WTC11 (cell line): ENCODE results near the gene OR6J1.

ENCODE experiments used
- CTCF ChIP-seq: fragments of 200-600 bp; IDR thresholded peaks from 2 replicates; pipeline ENCODE4 v1.8.0; 2022; ENCODE audit warnings: antibody characterized with exemption
- ELF4 ChIP-seq: sonication (generic); formaldehyde crosslinking; IDR thresholded peaks from 2 replicates; pipeline ENCODE4 v1.8.1; 2022; ENCODE audit warnings: low read depth, mild to moderate bottlenecking, moderate library complexity, missing genetic modification reagents
- FOXP1 ChIP-seq: sonication (generic); formaldehyde crosslinking; IDR thresholded peaks from 2 replicates; pipeline ENCODE4 v1.8.0; 2022; ENCODE audit warnings: missing genetic modification reagents, mild to moderate bottlenecking, moderate library complexity, borderline replicate concordance
- PRDM15 ChIP-seq: sonication (generic); formaldehyde crosslinking; IDR thresholded peaks from 2 replicates; pipeline ENCODE4 v1.8.0; 2022; ENCODE audit warnings: missing genetic modification reagents
- TEAD4 ChIP-seq: sonication (generic); formaldehyde crosslinking; IDR thresholded peaks from 2 replicates; pipeline ENCODE4 v1.8.0; 2022; ENCODE audit warnings: mild to moderate bottlenecking, missing genetic modification reagents
- TF ChIP-seq, protein P1 (sequence below): sonication (generic); formaldehyde crosslinking; IDR thresholded peaks from 2 replicates; pipeline ENCODE4 v1.8.1; 2023; ENCODE audit warnings: mild to moderate bottlenecking, missing genetic modification reagents, moderate library complexity

- TF ChIP-seq PRDM15 (CRISPR knock-in tag), result no peak
- TF ChIP-seq CTCF, result no peak
- TF ChIP-seq, protein P1, sequence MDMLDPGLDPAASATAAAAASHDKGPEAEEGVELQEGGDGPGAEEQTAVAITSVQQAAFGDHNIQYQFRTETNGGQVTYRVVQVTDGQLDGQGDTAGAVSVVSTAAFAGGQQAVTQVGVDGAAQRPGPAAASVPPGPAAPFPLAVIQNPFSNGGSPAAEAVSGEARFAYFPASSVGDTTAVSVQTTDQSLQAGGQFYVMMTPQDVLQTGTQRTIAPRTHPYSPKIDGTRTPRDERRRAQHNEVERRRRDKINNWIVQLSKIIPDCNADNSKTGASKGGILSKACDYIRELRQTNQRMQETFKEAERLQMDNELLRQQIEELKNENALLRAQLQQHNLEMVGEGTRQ (CRISPR knock-in tag), result no peak
- no peak for TF ChIP-seq ELF4 (CRISPR knock-in tag)
- TF ChIP-seq FOXP1 (CRISPR knock-in tag), result no peak
- TF ChIP-seq TEAD4, result no peak
Measured at GRCh38 chr14:22597771-22598098, 46.4 kb downstream of the OR6J1 start.
